ENCODE measurements around the gene KHK.

The KHK gene

GRCh38 chr2:27089111-27089954 lies 2.8 kb downstream of the KHK start:
- H3K27me3 ChIP-seq: no peaks in the 10 kb centered on the region
- no peak for TF ChIP-seq CTCF (IDR thresholded peaks at IDR 0.05)
- no peaks in the 10 kb centered on the region for H3K36me3 ChIP-seq
- no peak overlapping the region for H3K27ac ChIP-seq
- H3K9me3 ChIP-seq: no peaks in the 10 kb centered on the region
- H3K4me1 ChIP-seq (ENCODE audit: control insufficient read depth in 1 of 2, insufficient read depth in 1 of 2, low read depth in 1 of 2, low read length in 1 of 2): peaks cover 21 to 23% of the 10 kb centered on the region in 2 experiments
- H3K4me3 ChIP-seq (ENCODE audit: low read depth in 1 of 2, low read length in 1 of 2): no peak overlapping the region

DNA sequence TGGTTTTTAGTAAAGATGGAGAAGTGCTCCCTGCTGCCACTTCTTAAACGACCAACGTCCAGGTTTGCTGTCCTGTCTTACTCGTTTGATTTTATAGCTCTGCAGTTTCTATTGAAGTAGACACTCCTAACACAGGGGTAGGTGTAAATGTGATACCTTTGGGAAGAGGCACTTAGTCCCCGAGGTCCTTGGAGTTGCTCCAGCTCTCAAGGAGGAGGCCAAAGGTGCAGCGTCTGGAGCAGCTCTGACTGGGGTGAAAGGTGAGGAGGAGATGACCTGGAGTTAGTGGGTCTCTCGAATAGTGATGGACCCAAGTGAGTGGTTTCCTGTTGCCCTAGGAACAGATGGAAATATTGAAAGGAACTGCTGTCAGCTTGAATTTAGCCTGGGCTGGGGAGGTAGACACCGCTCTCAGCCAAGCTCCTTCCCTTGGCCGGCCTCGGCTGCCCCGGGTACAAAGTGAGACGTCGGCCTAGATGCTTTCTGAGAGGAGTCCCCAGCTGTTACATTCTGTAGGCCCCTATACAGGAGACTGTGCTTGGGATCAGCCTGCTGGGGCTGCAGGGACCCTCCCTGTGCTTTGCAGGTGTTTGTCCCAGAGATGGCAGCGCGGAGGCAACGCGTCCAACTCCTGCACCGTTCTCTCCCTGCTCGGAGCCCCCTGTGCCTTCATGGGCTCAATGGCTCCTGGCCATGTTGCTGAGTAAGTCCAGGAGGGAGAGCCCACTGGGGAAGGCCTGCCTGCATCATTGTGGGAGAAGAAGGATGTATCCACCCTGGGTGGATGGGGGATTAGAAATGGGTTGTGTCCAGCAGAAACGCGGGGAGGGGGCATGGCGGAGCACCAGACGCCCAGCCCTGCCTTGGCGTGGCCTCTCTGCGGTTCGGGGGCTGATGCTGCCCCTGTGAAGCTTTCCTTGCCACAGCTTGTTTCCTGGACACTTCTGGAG lies 5.4 kb downstream of the KHK start:
- no peak overlapping the region for H3K4me3 ChIP-seq (ENCODE audit: low read depth in 1 of 2, low read length in 1 of 2)
- H3K27me3 ChIP-seq: no peaks in the 10 kb centered on the region
- no peaks in the 10 kb centered on the region for H3K9me3 ChIP-seq
- no peak for TF ChIP-seq CTCF (IDR thresholded peaks at IDR 0.05)
- H3K4me1 ChIP-seq (ENCODE audit: control insufficient read depth in 1 of 2, insufficient read depth in 1 of 2, low read depth in 1 of 2, low read length in 1 of 2): peaks cover 15 to 16% of the 10 kb centered on the region in 2 experiments
- no peaks in the 10 kb centered on the region for H3K36me3 ChIP-seq
- H3K27ac ChIP-seq: no peak overlapping the region

GRCh38 chr2:27092696-27093429 lies 6.3 kb downstream of the KHK start:
- Histone ChIP-seq H3K4me3 (ENCODE audit: low read depth in 1 of 2, low read length in 1 of 2) (no peak overlapping the region), H3K27me3 (no peaks in the 10 kb centered on the region), H3K36me3 (no peaks in the 10 kb centered on the region), H3K4me1 (ENCODE audit: control insufficient read depth in 1 of 2, insufficient read depth in 1 of 2, low read depth in 1 of 2, low read length in 1 of 2) (peaks cover 11 to 12% of the 10 kb centered on the region in 2 experiments), H3K27ac (no peak overlapping the region), H3K9me3 (no peaks in the 10 kb centered on the region)
- TF ChIP-seq CTCF (IDR thresholded peaks at IDR 0.05): no peak

GRCh38 chr2:27093430-27094352 lies 7.1 kb downstream of the KHK start:
- H3K27ac ChIP-seq: no peak overlapping the region
- no peak overlapping the region for H3K4me3 ChIP-seq (ENCODE audit: low read depth in 1 of 2, low read length in 1 of 2)
- no peaks in the 10 kb centered on the region for H3K27me3 ChIP-seq
- H3K9me3 ChIP-seq: no peaks in the 10 kb centered on the region
- peaks cover 11 to 12% of the 10 kb centered on the region in 2 experiments for H3K4me1 ChIP-seq (ENCODE audit: control insufficient read depth in 1 of 2, insufficient read depth in 1 of 2, low read depth in 1 of 2, low read length in 1 of 2)
- TF ChIP-seq CTCF (IDR thresholded peaks at IDR 0.05): no peak
- H3K36me3 ChIP-seq: no peaks in the 10 kb centered on the region
